Vagina (tissue), 2 donors: ENCODE results near the gene JADE3.
A peak's percentile ranks its signal among the peaks of the same experiment; 100 is the strongest.

Experiments used
- CTCF ChIP-seq, 3 experiments: fragments of 450-650 bp in 2 of 3; fragments of 200-600 bp in 1 of 3; sonication (generic) in 1 of 3; IDR thresholded peaks; one replicate each; pipeline ENCODE4 v1.5.1; 2017 to 2019; ENCODE audit warnings: antibody characterized with exemption in 3 of 3, mild to moderate bottlenecking in 2 of 3, moderate library complexity in 2 of 3
- POLR2A ChIP-seq, 2 donors: fragments of 450-650 bp; IDR thresholded peaks; one replicate each; pipeline ENCODE4 v1.6.1; 2017; ENCODE audit warnings: antibody characterized with exemption in 2 of 2, mild to moderate bottlenecking in 2 of 2, moderate library complexity in 2 of 2

GRCh38 chrX:46912098-46912602 is at the start of gene JADE3:
- no peak for TF ChIP-seq CTCF (IDR thresholded peaks at IDR 0.05)
- TF ChIP-seq POLR2A (IDR thresholded peaks at IDR 0.05): peak in 1 of 2 donors; percentile 18
